ENCODE data around the gene CR1. TPM values are rescaled to one million over a fixed set of nuclear protein-coding genes. Genes with fewer than 3 reads are reported as not detected.
"Not testable (repeated sequence)": the region's sequence is repeated elsewhere in the genome, so short reads cannot be mapped to it uniquely, and the experiment has no call there.

The CR1 gene
- total RNA-seq, 2 donors from 2014 or later = 0.76 to 2.7 TPM

DNA sequence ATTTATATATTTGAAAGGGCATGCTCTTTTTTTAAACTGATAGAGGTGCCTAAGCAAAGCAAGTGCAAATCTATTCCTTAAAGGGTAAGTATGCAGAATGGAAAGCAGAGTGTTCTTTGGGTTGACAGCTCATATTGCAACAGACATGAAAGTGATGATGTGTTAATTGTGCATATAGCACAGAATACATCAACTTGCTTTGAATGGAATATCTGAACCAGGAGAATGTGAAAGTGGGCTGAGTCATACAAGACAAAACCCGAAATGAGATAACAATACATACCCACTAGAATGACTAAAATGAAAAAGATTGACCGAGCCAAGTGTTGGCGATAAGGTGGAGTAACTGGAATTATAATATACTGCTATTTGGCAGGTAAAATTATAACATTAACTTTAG lies 4.3 kb downstream of the CR1 start:
- no peak for DNase-seq
- intact Hi-C loops (cut with DNase I, micrococcal nuclease) = no loop called here
- ATAC-seq = no peak

DNA sequence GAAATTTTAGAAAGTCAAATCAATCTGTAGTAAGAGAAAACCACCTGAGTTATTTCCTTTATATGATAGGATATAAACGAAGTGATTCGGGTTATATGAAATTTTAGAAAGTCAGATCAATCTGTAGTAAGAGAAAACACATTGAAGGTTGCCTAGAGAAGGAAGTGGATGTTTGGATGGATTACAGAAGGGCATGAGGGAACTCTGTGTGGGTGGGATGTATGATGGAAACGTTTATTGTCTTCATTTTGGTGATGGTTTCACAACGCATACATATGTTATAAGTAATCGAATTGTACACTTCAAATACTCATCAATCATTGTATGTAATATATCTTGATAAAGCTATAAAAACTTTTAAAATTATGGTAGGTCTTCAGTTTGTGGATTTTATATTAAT lies 5.1 kb downstream of the CR1 start:
- DNase-seq (no peak), ATAC-seq (no peak)

DNA sequence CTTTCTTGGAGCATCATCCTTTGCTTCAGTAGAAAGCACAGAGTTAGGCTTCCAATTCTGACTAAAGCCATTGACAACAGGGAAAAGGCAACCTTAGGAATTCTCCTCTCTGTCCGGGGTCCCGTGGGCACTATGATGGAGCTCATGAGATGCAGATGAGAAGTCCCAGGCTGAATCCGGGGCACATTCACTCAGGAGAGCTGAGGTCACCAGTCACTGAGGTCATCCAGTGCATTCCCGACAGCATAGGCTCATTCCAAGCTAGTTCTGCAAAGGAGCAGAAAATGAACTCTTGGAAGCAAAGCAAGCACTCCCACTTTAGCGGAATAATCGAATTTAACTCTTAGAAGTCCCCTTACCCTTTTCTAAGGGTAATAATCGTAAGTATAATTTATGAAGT lies 6.8 kb downstream of the CR1 start:
- ATAC-seq (no peak), DNase-seq (no peak)
- intact Hi-C loops (cut with DNase I, micrococcal nuclease) = no loop called here

More for the DNA sequence above, 5.1 kb downstream of the CR1 start:
- intact Hi-C loops (cut with DNase I, micrococcal nuclease) = no loop called here

DNA sequence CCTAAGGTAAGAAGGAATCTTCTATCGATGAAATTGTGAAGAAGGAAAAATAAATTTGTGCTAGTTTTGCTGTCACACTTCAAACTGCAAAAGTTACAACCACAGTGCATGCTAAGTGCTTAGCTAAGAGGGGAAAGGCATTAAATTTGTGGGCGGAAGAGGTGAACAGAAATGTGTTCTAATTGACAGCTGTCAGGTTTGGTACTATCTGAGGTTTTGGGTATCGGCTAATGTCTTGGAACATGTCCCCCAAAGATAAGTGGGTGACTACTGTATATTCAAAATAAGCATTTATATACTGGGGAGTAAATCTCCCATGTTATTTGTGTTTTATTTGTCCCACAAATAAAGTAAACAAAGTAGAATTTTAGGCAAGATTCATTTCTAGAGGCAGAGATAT lies 8.0 kb downstream of the CR1 start:
- ATAC-seq = no peak
- no peak for DNase-seq

DNA sequence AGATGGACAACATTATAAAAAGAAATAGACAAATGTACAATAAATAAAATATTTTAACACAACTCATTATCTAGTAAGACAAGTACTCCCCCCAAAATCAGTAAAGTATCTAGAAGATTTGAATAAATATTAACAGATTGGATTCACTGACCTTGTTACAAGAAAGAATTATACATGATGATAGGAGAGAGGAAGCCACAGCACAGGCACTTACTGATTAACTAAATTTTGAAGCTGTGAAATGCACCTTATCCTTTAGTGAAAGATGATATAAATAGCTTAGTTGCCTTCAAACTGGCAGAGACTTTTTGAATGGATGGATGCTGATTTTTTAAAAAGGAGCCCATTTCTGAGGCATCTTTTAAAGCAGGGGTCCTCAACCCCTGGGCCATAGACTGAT lies 8.5 kb downstream of the CR1 start:
- ATAC-seq (no peak), DNase-seq (no peak)
- intact Hi-C loops (cut with DNase I, micrococcal nuclease) = no loop called here

More for the DNA sequence above, 8.0 kb downstream of the CR1 start:
- intact Hi-C loops (cut with DNase I, micrococcal nuclease) = no loop called here

DNA sequence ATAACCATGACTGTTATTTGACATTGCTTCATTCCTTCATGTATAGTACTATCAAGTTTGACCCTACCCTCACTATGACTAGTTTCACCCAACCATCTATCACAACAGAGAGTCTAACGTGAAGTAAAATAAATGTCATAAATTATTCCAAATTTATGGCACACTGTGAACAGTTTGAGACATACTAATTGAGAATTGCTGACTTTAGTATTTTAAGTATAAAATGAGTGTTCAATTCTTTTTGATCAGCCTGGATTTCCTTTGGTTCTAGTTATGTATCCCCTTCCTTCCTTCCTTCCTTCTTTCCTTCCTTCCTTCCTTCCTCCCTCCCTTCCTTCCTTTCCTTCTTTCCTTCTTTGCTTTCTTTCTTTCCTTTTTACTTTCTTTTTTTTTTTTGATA lies 14.5 kb downstream of the CR1 start:
- intact Hi-C loops (cut with DNase I, micrococcal nuclease) = no loop called here
- ATAC-seq = no peak
- DNase-seq = no peak

DNA sequence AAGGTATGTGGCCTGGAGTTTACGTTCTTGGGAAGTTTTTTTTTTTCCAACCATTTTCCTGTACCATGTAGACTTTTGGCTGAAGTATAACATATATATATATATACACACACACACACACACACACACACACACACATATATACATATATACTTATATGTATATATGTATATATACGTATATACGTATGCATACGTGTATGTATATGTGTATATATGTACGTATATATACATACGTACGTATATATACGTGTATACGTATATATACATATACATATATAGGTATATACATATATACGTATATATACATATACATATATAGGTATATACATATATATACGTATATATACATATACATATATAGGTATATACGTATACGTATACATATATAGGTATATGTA lies 18.9 kb downstream of the CR1 start:
- intact Hi-C loops (cut with DNase I, micrococcal nuclease) = no loop called here
- DNase-seq = no peak
- no peak for ATAC-seq

DNA sequence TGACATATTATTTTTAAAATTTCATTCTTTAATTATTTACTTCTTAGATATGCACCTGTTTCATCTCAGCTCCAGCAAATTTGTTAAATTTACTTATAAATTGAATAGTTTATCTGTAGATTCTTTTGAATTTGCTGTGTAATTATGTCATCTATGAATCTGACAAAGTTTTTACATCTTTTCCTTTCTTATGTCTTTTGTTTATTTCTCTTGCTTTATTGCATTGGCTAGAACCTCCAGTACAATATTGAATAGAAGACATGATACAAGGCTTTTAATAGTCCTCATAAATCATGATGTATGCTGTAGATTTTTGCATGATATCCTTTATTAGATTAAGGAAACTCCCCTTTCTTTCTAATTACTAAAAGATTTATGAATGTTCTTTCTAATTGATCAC lies 20.8 kb downstream of the CR1 start:
- DNase-seq (no peak), ATAC-seq (no peak)
- intact Hi-C loops (cut with DNase I, micrococcal nuclease) = no loop called here

DNA sequence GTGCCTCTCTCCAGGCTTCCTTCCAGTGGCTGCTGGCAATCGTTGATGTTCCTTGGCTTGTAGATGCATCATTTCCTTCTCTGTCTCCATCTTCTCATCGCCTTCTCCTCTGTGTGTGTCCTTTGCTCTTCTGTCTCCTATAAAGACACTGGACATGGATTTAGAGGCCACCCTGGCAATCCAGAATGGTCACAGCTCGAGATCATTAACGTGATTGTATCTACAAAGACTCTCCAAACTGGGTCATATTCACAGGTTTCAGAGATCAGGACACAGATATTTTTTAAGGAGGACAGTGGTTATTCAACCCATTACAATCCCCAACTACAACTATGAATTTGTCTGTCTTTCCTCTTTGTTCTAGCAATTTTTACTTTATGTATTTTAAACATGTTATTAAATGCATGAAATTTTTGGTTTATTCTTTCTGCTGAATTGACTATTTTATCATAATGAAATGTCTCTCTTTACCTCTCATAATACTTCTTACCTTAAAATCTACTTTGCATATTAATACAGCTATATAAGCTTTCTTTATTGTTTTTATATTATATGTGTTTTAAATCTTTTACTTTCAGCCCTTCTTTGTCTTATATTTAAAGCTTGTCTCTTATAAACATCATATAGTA lies 22.8 kb downstream of the CR1 start:
- no peak for ATAC-seq
- intact Hi-C loops (cut with DNase I, micrococcal nuclease) = no loop called here

DNA sequence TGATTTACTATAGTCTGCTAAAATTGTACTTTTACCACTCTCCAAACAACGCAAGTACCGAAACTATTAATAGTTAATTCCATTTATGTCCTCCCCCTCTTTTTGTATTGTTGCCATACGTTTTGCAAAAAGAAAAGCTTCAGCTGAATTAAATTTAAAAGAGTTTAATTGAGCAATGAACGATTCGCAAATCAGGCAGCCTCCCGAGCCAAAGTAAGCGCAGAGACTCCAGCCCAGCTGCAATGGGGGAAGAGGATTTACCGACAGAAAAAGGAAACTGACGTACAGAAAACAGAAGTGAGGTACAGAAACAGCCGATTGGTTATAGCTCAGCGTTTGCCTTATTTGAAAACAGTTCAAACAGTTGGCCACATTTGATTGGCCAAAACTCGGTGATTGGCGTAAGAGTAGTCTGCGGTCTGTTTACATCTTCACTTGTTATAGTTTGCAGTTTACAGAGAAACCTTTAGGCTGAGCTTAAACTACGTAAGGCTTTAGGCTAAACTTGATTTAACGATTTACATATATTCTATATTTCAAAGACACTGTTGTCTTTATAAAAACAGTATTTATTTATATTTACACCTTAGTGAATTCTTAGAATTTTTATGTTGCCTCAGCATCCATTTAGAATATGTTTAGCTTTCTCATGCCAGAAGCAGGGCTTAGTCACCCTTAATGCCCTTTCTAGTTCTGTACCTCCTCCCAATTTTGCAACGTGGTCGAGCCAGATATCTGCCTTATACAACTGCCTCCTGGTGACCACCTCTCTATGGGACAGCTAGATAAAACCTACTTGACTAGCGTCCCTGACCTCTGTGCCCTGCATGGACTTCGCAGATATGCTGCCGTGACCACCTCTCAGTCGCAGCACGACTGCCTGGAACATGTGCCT lies 23.8 kb downstream of the CR1 start:
- no peak for DNase-seq
- intact Hi-C loops (cut with DNase I, micrococcal nuclease) = no loop called here
- no peak for ATAC-seq

More for the DNA sequence above, 22.8 kb downstream of the CR1 start:
- DNase-seq = no peak

DNA sequence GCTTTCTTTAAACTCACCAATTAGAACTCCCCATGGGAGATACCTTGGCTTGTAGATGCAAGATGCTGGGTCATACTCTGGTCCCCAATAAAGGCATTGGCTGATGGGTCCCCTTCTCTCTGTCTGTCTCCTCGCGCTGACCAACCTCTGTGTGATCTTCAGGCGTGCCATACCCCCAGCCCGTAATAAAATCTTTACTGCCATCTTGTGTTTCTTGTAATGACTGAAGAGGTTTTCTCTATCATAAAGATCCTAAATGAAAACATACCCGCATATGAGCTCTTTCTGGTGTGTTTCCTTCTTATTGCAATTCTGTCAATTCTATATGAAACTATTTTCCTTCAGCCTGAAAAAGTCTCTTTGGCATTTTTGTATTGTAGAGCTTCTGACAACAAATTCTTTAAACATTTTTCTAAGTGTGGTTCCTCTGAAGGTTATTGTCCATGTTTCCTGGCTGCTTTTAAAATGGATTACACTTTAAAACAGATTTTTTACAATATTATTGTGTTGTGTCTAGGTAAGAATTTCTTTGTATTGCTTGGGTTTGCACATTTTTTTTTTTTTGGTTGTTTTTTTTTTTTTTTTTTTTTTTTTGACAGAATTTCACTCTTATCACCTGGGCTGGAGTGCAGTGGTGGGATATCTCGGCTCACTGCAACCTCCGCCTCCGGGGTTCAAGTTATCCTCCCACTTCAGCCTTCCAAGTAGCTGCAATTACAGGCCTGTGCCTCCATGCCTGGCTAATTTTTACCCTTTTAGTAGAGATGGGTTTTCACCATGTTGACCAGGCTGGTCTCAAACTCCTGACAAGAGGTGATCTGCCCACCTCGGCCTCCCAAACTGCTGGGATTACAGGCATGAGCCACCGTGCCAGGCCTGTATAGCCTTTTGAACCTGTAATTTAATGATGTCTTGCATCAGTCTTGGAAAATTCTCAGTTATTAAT lies 24.7 kb downstream of the CR1 start:
- ATAC-seq; intact Hi-C loops (cut with DNase I, micrococcal nuclease): not testable (repeated sequence)

DNA sequence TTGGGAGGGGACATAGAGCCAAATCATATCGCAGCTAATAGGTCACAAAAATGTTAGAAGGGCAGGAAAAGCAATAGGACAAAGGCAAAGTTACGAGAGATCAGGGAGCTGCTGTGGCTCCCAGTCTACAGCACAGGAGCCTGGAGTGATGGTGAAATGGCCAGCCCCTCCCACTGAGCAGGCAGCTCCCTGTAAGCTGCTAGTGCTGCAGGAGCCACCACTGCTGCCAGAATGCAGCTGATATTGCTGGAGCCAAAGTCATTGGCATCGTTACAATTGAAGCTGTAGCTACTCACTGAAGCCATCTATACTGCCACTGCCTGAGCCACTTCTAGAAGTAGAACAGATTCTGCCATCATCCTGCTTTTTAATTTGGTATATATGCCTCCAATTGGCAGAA lies 29.3 kb downstream of the CR1 start:
- ATAC-seq; DNase-seq; intact Hi-C loops (cut with DNase I, micrococcal nuclease): not testable (repeated sequence)

More for the DNA sequence above, 24.7 kb downstream of the CR1 start:
- not testable (repeated sequence) for DNase-seq

DNA sequence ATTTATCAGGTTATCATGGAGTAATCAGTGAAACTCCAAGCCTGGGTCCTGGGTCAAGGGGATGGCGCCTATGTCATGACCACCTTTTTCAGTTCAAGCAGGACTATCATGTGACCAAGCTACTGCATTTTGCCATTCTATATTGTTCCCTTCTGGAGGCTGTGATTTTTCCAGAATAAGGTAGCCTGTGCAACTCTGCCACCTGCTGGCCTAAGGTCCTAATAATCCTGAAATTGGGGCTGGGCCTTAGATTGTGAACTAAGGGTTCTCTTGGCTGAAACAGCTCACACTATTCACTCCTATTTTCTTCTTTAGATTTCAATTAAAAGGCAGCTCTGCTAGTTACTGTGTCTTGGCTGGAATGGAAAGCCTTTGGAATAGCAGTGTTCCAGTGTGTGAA lies 32.4 kb downstream of the CR1 start:
- DNase-seq; ATAC-seq; intact Hi-C loops (cut with DNase I, micrococcal nuclease): not testable (repeated sequence)

DNA sequence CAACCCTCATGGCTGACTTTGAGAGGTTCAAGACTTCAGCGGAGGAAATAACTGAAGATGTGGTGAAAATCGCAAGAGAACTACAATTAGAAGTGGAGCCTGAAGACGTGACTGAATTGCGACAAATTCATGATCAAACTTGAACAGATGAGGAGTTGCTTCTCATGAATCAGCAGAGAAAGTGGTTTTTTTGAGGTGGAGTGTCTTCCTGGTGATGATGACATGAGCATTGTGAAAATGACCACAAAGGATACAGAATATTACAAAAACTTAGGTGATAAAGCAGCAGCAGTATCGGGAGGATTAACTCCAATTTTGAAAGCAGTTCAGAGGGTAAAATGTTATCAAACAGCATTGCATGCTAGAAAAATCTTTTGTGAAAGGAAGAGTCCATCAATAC lies 40.3 kb downstream of the CR1 start:
- intact Hi-C loops (cut with DNase I, micrococcal nuclease); ATAC-seq; DNase-seq: not testable (repeated sequence)

DNA sequence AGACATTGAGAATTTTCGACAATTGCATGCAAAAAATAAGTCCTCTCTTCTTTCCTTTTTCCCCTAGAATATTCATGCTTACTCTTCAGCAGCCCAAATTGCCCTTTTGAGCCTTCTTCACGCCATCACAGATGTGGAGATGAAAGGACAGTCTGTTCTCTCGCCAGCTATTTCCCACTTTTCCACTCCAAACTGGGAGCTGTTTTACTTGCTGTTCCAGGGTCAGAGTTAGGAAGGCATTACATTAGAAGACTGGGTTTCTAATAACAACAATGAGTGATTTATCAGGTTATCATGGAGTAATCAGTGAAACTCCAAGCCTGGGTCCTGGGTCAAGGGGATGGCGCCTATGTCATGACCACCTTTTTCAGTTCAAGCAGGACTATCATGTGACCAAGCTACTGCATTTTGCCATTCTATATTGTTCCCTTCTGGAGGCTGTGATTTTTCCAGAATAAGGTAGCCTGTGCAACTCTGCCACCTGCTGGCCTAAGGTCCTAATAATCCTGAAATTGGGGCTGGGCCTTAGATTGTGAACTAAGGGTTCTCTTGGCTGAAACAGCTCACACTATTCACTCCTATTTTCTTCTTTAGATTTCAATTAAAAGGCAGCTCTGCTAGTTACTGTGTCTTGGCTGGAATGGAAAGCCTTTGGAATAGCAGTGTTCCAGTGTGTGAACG lies 50.9 kb downstream of the CR1 start:
- ATAC-seq; DNase-seq; intact Hi-C loops (cut with DNase I, micrococcal nuclease): not testable (repeated sequence)

DNA sequence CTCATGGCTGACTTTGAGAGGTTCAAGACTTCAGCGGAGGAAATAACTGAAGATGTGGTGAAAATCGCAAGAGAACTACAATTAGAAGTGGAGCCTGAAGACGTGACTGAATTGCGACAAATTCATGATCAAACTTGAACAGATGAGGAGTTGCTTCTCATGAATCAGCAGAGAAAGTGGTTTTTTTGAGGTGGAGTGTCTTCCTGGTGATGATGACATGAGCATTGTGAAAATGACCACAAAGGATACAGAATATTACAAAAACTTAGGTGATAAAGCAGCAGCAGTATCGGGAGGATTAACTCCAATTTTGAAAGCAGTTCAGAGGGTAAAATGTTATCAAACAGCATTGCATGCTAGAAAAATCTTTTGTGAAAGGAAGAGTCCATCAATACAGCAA lies 58.9 kb downstream of the CR1 start:
- ATAC-seq; DNase-seq; intact Hi-C loops (cut with DNase I, micrococcal nuclease): not testable (repeated sequence)

DNA sequence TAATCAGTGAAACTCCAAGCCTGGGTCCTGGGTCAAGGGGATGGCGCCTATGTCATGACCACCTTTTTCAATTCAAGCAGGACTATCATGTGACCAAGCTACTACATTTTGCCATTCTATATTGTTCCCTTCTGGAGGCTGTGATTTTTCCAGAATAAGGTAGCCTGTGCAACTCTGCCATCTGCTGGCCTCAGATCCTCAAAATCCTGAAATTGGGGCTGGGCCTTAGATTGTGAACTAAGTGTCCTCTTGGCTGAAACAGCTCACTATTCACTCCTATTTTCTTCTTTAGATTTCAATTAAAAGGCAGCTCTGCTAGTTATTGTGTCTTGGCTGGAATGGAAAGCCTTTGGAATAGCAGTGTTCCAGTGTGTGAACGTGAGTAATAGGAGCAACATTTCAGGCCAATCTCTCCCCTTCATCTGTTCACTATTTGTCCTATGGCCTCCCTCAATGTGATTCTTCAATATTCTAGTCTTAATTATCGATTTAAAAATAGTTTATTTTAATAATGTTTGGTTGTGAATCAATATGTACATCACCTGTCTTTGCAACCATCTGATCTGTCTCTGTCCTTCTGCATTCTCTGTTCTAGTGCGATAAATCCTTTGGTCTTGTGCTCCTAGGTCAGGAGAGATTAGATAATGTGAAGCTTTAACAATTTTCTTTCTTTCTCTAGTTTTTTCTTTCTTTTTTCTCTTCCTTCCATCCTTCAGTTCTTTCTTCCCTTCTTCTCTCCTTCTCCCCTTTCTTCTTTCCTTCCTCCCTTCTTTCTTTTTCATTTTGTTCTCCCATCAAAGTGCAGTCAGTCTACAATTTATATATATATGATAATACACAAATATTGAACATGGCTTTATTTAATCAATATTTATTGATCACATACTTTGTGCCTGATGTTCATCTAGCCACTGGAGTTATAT lies 69.8 kb downstream of the CR1 start:
- ATAC-seq (no peak), DNase-seq (no peak)
- intact Hi-C loops (cut with DNase I, micrococcal nuclease) = no loop called here

DNA sequence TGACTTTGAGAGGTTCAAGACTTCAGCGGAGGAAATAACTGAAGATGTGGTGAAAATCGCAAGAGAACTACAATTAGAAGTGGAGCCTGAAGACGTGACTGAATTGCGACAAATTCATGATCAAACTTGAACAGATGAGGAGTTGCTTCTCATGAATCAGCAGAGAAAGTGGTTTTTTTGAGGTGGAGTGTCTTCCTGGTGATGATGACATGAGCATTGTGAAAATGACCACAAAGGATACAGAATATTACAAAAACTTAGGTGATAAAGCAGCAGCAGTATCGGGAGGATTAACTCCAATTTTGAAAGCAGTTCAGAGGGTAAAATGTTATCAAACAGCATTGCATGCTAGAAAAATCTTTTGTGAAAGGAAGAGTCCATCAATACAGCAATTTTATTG lies 76.0 kb downstream of the CR1 start:
- intact Hi-C loops (cut with DNase I, micrococcal nuclease); DNase-seq; ATAC-seq: not testable (repeated sequence)
